ENCODE data around the gene PMS1.

The PMS1 gene

DNA sequence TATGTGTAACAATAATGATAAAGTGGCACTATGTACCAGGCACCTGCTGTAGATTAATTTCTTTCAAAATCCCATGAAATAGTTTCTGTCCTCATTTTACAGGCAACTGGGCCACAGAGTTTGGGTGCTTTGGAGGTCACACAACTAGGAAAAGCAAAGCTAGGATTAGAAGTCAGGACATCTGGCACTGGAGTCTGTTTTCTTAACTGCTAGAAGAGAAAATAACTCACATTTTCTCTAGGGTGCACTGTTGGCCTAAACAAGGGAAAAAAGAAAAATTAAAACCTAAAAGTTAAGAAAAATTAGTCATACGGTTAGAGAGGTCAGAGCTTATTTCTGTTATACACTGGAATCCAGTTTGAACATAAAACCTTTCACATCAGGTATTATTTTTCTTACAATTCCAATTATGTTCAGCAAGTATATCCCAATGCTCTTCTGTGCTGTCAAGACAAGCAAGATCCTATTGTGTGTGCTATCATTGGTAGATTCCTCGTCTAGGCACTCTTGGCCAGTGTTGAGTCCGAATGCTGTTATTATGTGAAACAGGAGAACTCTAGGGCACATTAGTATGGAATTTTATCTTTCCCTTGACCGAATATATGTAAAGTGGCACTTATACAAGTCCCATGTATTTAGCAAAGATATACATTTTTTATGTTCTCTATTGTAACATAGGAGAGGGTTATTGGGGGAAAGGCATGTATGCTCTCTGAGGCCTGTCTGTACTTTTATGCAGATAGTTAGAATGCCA is 20.2 kb upstream of the PMS1 start:
- TF ChIP-seq, protein P1, sequence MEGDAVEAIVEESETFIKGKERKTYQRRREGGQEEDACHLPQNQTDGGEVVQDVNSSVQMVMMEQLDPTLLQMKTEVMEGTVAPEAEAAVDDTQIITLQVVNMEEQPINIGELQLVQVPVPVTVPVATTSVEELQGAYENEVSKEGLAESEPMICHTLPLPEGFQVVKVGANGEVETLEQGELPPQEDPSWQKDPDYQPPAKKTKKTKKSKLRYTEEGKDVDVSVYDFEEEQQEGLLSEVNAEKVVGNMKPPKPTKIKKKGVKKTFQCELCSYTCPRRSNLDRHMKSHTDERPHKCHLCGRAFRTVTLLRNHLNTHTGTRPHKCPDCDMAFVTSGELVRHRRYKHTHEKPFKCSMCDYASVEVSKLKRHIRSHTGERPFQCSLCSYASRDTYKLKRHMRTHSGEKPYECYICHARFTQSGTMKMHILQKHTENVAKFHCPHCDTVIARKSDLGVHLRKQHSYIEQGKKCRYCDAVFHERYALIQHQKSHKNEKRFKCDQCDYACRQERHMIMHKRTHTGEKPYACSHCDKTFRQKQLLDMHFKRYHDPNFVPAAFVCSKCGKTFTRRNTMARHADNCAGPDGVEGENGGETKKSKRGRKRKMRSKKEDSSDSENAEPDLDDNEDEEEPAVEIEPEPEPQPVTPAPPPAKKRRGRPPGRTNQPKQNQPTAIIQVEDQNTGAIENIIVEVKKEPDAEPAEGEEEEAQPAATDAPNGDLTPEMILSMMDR (IDR thresholded peaks at IDR 0.05; ENCODE audit: insufficient read depth, low read depth, low read length, missing control alignments), result no peak
- DNase-seq (ENCODE audit: low read depth), result peak; percentile 5
- peak overlapping the region; percentile 100 for H3K4me3 ChIP-seq (ENCODE audit: low read depth, low read length)

DNA sequence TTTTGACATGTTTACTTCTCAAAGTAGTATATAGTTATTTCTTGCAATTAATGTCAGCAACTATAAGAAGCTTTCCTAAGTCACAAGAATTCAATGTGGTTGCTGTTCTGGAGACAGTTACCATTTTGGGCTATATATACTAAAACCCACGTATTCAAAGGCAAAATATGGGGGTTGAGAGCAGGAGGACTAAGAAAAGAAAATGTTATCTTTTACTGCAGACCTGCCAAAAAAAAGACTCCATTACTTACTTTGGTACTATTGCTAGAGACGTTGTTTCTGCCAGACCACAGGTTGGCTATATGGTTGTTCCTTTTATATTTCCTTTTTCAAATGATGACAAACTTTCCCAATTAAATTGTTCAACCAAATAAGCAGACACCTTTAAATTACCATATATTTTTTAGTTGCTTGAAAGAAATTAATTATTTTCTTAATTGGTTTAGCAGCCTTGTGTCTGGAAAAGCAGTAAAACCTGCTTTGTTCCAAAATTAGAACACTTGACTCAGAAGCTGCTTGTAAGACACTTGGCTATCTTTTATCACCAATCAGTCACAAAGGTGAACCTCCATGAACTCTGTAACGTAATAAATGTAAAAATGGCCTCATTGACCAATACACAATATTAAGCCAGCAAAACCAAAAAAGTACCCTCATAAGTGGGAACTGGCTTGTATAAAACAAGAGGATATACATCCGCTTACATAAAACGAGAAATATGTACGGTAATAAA is 13.5 kb upstream of the PMS1 start:
- TF ChIP-seq, protein P1 (IDR thresholded peaks at IDR 0.05; ENCODE audit: insufficient read depth, low read depth, low read length, missing control alignments), result no peak
- no peak for DNase-seq (ENCODE audit: low read depth)
- H3K4me3 ChIP-seq (ENCODE audit: low read depth, low read length), result no peak overlapping the region

DNA sequence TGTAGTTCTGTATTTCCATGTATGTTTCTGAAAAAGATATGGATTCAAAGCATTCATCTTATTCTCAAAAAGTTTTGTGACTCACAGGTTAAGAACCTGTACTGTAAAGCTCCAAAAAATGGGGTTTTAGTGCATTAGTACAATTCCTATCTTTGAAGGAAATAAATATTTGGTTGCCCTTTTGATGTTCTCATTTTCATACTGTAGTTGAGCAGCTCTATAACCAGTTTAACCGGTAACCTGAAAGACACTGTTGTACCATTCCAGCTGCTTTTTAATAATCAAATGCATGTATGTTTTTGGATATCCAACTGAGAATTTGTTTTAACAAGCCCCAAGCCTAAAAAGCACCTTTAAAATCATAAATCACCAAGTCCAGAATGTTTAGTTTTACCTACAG is 12.0 kb upstream of the PMS1 start:
- no peak for DNase-seq (ENCODE audit: low read depth)

DNA sequence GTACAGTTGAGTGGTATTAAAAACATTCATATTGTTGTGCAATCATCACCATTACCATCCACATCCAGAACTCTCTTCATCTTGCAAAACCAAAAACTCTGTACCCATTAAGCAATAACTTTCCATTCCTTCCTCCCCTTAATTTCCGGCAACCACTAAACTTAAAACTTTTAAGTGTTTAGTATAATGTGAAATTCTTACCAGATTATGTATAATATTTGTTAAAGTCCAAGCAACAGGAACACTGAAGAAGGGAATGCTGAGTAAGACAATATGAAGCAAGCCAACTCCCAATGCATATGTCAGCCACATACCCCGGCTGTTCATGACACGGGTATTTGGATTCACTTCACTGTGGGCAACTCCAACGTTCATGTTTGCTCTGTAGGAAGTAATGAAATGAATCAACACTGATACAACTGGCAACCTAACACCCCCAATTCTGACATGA is 2.0 kb upstream of the PMS1 start:
- peak overlapping the region; percentile 82 for H3K4me3 ChIP-seq (ENCODE audit: low read depth, low read length)
- peak; percentile 43 for DNase-seq (ENCODE audit: low read depth)
- TF ChIP-seq, protein P1 (IDR thresholded peaks at IDR 0.05; ENCODE audit: insufficient read depth, low read depth, low read length, missing control alignments), result no peak

More for the DNA sequence above, 12.0 kb upstream of the PMS1 start:
- no peak overlapping the region for H3K4me3 ChIP-seq (ENCODE audit: low read depth, low read length)
- TF ChIP-seq, protein P1 (IDR thresholded peaks at IDR 0.05; ENCODE audit: insufficient read depth, low read depth, low read length, missing control alignments), result no peak

GRCh38 chr2:189783451-189783926 is 761 bp upstream of the PMS1 start:
- TF ChIP-seq, protein P1 (IDR thresholded peaks at IDR 0.05; ENCODE audit: insufficient read depth, low read depth, low read length, missing control alignments), result no peak
- H3K4me3 ChIP-seq (ENCODE audit: low read depth, low read length), result peak overlapping the region; percentile 82
- DNase-seq (ENCODE audit: low read depth), result peak; percentile 37

DNA sequence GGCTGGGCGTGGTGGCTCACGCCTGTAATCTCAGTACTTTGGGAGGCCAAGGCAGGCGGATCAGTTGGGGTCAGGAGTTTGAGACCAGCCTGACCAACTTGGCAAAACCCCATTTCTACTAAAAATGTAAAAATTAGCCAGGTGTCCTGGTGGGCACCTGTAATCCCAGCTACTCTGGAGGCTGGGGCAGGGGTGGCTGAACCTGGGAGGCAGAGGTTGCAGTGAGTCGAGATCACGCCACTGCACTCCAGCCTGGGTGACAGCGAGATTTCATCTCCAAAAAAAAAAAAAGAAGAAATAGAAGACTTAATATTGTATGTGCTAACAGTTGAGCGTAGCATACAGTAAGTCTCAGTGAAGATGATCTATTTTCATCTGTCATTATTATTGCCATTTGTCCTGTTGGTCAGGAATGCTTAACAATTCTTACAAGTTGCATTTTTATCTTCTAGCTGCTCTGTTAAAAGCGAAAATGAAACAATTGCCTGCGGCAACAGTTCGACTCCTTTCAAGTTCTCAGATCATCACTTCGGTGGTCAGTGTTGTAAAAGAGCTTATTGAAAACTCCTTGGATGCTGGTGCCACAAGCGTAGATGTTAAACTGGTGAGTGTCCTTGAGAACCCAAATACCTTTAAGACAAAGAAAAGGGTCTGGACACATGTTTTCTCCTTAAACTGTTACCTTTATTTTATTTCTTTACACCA is 7.2 kb downstream of the PMS1 start:
- TF ChIP-seq, protein P1 (IDR thresholded peaks at IDR 0.05; ENCODE audit: insufficient read depth, low read depth, low read length, missing control alignments), result no peak

More for the DNA sequence above, 7.2 kb downstream of the PMS1 start:
- peak; percentile 49 for DNase-seq (ENCODE audit: low read depth)
- peak overlapping the region; percentile 15; the same call in 1 of the 2 replicates for H3K4me3 ChIP-seq (ENCODE audit: low read depth, low read length)

Data from GM12865 (cell line).